Putamen (tissue), 1 donor: ENCODE measurements around the gene KCNIP1.

Source experiments
- DNase-seq: peaks from one replicate; pipeline ENCODE4 v3.0.0-alpha.2; 2016; ENCODE audit warnings: low spot score

KCNIP1 gene

DNA sequence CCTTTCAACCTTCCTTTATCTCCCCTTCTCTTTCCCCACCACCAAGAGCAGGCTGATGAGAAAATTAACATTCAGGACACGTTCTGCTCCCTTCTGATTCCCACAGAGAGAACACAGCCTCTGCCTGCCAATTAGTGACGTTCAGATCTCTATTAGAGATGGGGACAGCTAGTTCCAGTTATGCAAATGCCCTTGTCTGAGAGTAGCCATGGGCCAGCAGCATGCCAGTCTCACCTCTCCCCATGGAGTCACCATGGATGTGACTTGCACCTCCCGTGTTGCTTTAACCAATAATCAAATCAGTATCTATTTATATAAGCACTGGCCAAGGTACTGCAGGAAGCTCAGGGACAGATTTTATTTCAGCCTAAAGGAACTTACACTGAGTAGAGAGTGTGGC is 61.3 kb downstream of the KCNIP1 start:
- DNase-seq: peak; percentile 85

DNA sequence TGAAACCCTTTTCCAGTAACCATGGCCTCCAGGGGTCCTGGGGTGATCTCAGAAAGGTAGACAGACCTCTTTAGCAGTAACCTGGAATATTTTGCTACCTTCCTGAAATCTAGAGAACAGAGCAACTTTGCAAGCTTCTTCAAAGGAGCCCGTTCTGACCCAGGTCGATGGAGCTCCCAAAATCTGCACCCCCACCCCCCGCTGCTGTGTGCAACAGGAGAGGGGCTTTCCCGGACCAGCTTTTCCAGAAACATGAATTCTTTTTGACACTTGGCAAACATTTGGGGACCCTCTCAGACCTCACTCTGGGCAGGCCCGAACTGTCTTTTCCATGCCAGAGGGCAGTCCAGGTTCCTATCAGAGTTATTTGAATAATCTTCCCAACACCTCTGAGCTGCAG is 65.3 kb downstream of the KCNIP1 start:
- DNase-seq: no peak

DNA sequence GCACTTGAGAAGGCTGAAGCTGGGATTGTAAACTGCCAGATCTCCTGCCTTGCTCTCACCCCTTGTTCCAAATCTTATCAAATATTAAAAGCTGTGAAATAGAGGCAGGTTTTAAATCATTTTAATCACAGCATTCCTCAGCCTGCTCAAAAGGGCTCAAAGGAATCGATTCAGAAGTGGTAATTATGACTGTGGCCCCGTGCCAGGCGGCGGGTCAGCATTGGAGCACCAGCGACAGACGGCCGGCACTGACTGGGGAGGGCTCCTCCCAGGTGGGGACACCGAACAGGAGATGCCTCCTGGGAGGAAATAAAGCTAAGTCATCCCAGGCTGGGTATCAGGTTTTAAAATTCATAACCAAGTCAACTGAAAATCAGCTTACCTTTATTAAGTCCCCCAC is 66.7 kb downstream of the KCNIP1 start:
- DNase-seq: no peak

- no peak for DNase-seq
These were observed 67.5 kb downstream of the KCNIP1 start for GRCh38 chr5:170571281-170571731.

- no peak for DNase-seq
These were observed 68.3 kb downstream of the KCNIP1 start for GRCh38 chr5:170571875-170572852.

DNA sequence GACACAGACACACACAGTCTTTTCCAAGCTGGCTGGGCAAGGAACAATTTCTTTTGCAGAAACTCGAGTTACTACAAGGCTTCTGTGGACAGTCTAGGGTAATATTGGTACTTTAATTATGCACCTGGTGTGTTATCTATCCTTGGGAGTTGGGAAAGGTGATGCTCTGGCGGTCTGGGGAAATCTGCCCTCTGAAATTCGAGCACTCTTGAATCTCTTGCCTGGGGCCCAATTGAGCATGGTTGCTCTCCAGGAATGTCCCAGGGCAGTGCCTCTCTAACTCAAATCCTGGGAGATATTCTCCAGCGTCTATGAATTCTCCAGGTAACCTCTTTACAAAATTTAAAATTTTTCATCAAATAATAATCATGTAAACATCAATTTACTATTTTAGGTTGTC is 69.3 kb downstream of the KCNIP1 start:
- no peak for DNase-seq

DNA sequence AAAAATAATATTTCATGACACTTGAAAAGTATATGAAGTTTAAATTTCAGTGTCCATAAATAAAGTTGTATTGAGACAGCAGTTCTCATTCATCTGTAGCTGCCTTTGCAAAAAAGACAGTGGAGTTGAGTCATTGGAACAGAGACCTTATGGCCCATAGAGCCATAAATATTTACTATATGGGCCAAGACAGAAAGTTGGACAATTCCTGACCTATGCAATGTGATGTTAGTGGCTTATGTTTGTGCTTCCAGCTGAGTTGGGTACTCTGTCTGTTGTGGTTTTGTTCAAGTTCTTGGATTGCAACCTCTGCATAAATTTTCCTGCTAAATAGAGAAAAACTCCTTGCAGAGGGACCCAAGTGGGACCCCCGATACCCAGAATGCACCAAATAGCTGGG is 69.8 kb downstream of the KCNIP1 start:
- DNase-seq: no peak

GRCh38 chr5:170576602-170577535 is 73.0 kb downstream of the KCNIP1 start:
- DNase-seq: no peak

GRCh38 chr5:170579601-170580000 is 75.8 kb downstream of the KCNIP1 start:
- DNase-seq: no peak

DNA sequence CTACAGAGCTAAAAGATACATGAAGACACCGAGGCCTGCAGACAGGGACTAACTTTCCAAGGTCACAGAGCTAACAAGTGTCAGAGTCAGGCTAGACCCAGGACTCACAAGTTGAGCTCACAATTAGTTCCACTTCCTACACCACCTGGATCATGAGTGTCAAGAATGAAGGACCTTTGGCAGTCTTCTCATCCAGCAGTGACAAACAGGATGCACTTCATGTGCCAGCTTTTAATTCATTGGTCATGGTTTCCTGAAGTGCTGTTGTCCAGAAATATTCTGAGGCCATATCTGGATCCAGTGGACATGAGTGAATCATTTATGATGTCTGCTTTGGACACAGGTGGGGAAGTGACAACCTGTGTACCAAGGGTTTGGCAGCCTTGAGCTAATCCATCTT is 77.4 kb downstream of the KCNIP1 start:
- no peak for DNase-seq

DNA sequence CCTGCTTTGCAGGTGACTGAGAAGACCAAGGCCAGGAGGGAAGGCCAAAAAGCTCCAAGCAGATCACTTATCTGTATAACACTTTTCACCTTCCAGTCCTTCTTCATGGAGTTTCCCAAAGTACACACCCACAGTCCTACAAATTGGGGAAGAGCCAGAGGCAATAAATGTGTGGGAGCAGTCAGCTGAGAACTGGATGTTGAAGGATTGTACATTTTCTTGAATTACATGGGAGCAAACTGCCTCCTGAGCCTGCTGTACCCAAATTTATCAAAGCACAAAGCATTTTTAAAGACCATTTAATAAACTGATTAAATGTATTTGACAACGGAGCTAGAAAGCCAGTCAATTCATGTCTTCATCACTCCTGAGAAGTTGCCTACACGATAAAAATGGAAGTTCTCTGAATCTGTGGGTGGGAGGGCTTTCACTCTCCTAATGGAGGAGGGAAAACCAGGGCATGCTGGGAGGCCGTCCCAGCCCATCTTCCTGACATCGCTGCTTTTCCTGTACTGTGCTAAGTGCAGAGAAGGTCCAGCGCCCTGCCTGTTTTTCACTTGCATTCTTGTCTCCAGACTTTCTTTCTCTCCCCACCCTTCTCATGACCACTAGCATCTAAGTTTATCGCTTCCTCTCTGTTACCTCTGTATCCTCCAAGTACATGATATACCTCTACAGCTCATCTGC is 79.0 kb downstream of the KCNIP1 start:
- DNase-seq: no peak

DNA sequence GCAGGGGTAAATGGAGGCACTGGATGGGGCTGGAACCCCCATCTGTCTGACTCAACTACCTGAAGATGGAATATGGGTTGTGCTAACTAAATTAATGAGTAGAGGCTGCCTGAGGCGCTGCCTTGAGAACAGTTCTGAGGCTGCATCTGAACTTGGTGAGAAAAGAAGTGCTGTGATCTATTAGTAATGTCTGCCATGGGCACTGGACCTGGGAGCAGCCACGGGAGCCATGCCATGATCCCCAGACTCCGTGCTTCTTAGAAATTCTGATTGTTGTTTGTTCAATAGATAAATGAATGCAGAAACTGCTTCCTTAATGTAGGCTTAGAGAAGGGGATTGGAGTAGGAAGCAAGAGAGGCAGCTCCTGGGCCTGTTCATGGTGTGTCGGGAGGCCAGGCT is 80.2 kb downstream of the KCNIP1 start:
- DNase-seq: no peak

GRCh38 chr5:170584450-170585058 is 80.7 kb downstream of the KCNIP1 start:
- no peak for DNase-seq

GRCh38 chr5:170585273-170585948 is 81.6 kb downstream of the KCNIP1 start:
- no peak for DNase-seq

- DNase-seq: no peak
These were observed 84.0 kb downstream of the KCNIP1 start for GRCh38 chr5:170587808-170588207.

DNA sequence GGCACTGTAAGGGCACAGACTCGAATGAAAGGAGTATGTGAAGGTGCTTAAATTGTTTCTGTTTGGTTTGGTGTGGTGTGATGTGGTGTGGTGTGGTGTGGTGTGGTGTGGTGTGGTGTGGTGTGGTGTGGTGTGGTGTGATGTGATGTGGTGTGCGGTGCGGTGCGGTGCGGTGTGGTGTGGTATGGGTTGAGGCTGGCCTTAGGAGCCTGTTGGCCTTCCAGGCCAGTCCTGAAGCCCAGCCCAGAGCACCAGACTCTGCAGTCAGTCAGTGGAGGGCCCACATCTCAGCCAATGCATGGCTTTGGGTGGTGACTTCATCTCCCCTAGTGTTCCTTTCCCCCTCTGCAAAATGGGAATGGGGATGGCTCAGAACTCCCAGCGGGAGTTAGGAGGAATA is 85.8 kb downstream of the KCNIP1 start:
- DNase-seq: no peak

DNA sequence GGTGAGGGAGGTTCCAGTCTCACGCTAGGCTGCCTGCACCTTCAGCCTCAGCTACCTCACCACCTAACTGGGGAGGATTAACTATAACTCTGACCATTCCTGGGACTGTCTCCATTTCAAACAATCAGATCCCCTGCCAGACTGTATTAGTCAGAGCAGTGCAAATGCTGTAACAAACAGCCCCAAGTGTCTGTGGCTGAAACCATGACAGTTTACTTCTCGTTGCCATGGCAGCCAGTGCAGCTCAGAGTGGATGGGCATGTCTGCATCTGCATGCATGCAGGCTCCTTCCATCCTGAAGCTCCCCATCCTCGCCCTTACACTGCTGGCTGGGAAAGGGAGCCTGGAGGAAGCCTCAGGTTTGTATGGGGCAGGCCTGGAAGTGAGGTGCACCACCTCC is 86.7 kb downstream of the KCNIP1 start:
- DNase-seq: no peak

DNA sequence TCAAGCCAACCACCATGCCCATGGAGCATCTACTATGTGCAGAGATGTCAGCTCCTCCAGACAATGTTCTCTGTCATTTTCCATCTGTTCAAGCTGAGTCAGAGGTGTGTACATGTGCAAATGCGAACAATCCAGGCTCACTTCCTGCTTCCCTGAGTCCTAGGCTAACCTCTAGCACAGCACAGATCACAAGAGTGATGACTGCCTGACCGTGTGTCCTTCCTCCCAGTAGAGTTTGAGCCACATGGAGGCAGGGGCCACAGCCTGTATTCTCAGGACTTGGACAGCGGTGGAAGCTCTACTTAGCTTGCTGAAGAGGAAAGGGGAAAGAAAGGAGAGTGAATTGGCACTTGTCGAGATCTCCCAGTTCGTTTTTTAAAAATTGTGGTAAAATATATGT is 87.2 kb downstream of the KCNIP1 start:
- DNase-seq: no peak

- no peak for DNase-seq
These were observed 92.7 kb downstream of the KCNIP1 start for GRCh38 chr5:170596482-170597044.

GRCh38 chr5:170597109-170597751 is 93.4 kb downstream of the KCNIP1 start:
- DNase-seq: peak; percentile 18
